ENCODE measurements around the gene ZNF547. TPM values are rescaled to one million over a fixed set of nuclear protein-coding genes. Genes with fewer than 3 reads are reported as not detected.
"Not testable (repeated sequence)": the region's sequence is repeated elsewhere in the genome, so short reads cannot be mapped to it uniquely, and the experiment has no call there.

Gene ZNF547
- polyA plus RNA-seq, 1 experiment, result 3.3 TPM

DNA sequence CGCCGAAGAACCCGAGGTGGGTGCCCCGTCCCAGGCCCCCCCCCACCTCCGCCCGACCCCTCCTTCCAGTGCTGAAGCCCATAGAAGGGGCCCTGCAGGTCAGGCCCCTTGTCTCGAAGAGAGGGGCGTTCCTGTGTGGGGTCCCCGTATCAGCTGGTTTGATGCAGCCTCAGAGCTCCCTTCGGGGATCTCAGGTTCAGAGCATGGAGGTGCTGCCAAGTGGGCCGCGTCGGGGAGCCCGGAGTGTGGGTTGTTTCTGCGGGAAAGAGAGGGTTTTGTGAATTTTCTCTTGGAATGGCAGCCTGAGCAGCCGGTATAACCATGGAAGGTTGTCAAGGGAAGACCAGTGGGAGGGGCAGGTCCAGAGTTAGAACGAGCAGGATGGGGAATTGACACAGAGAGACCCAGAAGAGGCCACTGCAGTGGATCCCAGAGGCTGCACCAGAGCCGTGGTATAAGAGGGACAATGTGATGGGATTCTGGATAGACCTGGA, 384 bp downstream of the ZNF547 start:
- Histone ChIP-seq H3K4me3 (ENCODE audit: low read depth, low read length) (peak overlapping the region; percentile 81), H3K9me3 (ENCODE audit: control insufficient read depth, insufficient read depth, low read length) (no peaks in the 10 kb centered on the region; the same call in 1 of the 2 replicates), H3K27ac (ENCODE audit: low read depth, low read length) (peak overlapping the region; percentile 75), H3K27me3 (ENCODE audit: control insufficient read depth, insufficient read depth, low read length) (no peaks in the 10 kb centered on the region)
- TF ChIP-seq CTCF (IDR thresholded peaks at IDR 0.05; ENCODE audit: low read depth, low read length), result no peak
- no peak for DNase-seq (ENCODE audit: low read depth, low spot score)
- ChIA-PET CTCF (no interaction called here), POLR2A (interaction anchor here (0.6 to 1.4 kb wide), 3 partner anchors 26 to 91 kb away, joined by 5 to 6 read pairs (median 5); partner anchors contain the start of genes ZNF548 and ZNF749)

DNA sequence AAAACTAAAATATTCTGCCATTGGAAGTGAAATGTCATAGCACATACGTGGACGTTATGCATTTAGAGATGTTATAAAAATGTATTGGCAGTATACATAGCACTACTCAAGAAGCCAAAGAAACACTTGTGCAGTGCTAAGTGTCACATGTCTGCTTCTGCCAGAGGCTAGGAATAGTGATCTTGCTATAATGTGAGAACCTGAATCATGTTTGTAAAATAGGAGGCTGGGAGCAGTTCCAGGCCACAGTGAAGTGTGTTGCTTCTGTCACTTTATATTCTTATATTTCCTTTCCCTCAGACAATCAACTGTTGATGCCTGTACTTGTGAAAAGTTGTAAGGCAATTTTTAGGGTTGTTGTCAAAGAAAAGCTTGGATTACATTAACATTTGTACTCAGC, 3.4 kb downstream of the ZNF547 start:
- Histone ChIP-seq H3K27me3 (ENCODE audit: control insufficient read depth, insufficient read depth, low read length) (no peaks in the 10 kb centered on the region), H3K4me3 (ENCODE audit: low read depth, low read length) (no peak overlapping the region), H3K9me3 (ENCODE audit: control insufficient read depth, insufficient read depth, low read length) (no peaks in the 10 kb centered on the region; the same call in 1 of the 2 replicates), H3K27ac (ENCODE audit: low read depth, low read length) (no peak overlapping the region)
- ChIA-PET POLR2A (interaction anchor here (0.6 kb wide), 1 partner anchor 380 kb away, joined by 5 read pairs; no protein-coding TSS in a partner anchor), CTCF (interaction anchor here (1.0 kb wide), 1 partner anchor 40 kb away, joined by 3 read pairs; no protein-coding TSS in a partner anchor)
- no peak for TF ChIP-seq CTCF (IDR thresholded peaks at IDR 0.05; ENCODE audit: low read depth, low read length)
- DNase-seq (ENCODE audit: low read depth, low spot score), result no peak

DNA sequence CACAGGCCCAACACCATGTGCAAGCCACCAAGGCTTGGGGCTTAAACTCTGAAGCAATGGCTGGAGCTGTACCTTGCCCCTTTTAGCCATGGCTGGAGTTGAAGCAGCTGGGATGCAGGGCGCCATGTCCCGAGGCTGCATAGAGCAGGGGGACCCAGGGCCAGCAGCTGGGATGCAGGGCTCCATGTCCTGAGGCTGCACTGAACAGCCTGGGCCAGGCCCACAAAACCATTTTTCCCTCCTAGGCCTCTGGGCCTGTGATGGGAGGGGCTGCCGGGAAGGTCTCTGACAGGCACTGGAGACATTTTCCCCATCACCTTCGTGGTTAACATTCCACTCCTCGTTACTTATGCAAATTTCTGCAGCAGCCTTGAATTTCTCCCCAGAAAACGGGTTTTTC, 10.8 kb downstream of the ZNF547 start:
- H3K27me3 ChIP-seq (ENCODE audit: control insufficient read depth, insufficient read depth, low read length), result no peaks in the 10 kb centered on the region
- CTCF ChIA-PET, result no interaction called here
- no peak overlapping the region for H3K4me3 ChIP-seq (ENCODE audit: low read depth, low read length)
- DNase-seq (ENCODE audit: low read depth, low spot score), result no peak
- TF ChIP-seq CTCF (IDR thresholded peaks at IDR 0.05; ENCODE audit: low read depth, low read length), result no peak
- peaks cover 41% of the 10 kb centered on the region for H3K9me3 ChIP-seq (ENCODE audit: control insufficient read depth, insufficient read depth, low read length)
- POLR2A ChIA-PET, result no interaction called here
- H3K27ac ChIP-seq (ENCODE audit: low read depth, low read length), result no peak overlapping the region

DNA sequence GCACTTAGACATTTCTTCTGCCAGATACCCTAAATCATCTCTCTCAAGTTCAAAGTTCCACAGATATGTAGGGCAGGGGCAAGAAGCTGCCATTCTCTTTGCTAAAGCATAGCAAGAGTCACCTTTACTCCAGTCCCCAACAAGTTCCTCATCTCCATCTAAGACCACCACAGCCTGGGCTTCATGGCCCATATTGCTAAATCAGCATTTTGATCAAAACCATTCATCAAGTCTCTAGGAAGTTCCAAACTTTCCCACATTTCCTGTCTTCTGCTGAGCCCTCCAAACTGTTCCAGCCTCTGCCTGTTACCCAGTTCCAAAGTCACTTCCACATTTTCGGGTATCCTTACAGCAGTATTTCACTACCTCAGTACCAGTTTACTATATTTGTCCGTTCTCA, 11.3 kb downstream of the ZNF547 start:
- H3K4me3 ChIP-seq (ENCODE audit: low read depth, low read length); H3K27ac ChIP-seq (ENCODE audit: low read depth, low read length); DNase-seq (ENCODE audit: low read depth, low spot score); POLR2A ChIA-PET; CTCF ChIA-PET; H3K27me3 ChIP-seq (ENCODE audit: control insufficient read depth, insufficient read depth, low read length): not testable (repeated sequence)
- peaks cover 41% of the 10 kb centered on the region for H3K9me3 ChIP-seq (ENCODE audit: control insufficient read depth, insufficient read depth, low read length)

DNA sequence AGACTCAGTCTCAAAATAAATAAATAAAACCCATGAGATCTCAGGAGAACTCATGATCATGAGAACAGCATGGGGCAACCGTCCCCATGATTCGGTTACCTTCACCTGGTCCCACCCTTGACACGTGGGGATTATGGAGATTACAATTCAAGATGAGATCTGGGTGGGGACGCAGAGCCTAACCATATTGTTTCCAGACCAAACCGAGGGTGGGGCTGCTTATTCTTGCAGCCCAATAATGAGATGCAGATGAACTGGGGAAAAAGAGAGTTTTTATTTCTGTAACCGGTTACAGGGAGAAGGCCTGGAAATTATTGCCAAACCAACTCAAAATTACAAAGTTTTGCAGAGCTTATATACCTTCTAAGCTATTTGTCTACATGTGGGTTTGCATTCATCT, 12.8 kb downstream of the ZNF547 start:
- ChIA-PET CTCF (no interaction called here), POLR2A (no interaction called here)
- no peak overlapping the region for H3K4me3 ChIP-seq (ENCODE audit: low read depth, low read length)
- H3K27ac ChIP-seq (ENCODE audit: low read depth, low read length), result no peak overlapping the region
- no peak for TF ChIP-seq CTCF (IDR thresholded peaks at IDR 0.05; ENCODE audit: low read depth, low read length)
- DNase-seq (ENCODE audit: low read depth, low spot score), result no peak
- peaks cover 45% of the 10 kb centered on the region for H3K9me3 ChIP-seq (ENCODE audit: control insufficient read depth, insufficient read depth, low read length)
- no peaks in the 10 kb centered on the region for H3K27me3 ChIP-seq (ENCODE audit: control insufficient read depth, insufficient read depth, low read length)
